DND-41 (cell line): ENCODE results near the gene CACNA2D3.

Experiments
- ATAC-seq: fragments of 200-7000 bp; cut with Tn5 transposase; 3 replicates; pipeline ENCODE4 v1.9.1; 2021; ENCODE audit warnings: low read depth; ENCODE audit not compliant: insufficient read depth
- DNase-seq: peaks from one replicate; pipeline ENCODE4 v3.0.0-alpha.2; 2020
- H2AFZ ChIP-seq: 2 replicates; pipeline ENCODE4 v1.6.0; 2012; ENCODE audit warnings: low read depth, low read length
- H3K27ac ChIP-seq: 2 replicates; pipeline ENCODE4 v1.5.1; 2012; ENCODE audit warnings: low read length, inconsistent platforms
- H3K27me3 ChIP-seq: fragments of 200-600 bp; sonication (generic); 2 replicates; pipeline ENCODE4 v1.6.0; 2012; ENCODE audit warnings: low read length, mild to moderate bottlenecking, inconsistent platforms; ENCODE audit not compliant: insufficient read depth, poor library complexity
- H3K36me3 ChIP-seq: 2 replicates; pipeline ENCODE4 v1.5.1; 2012; ENCODE audit warnings: low read length, inconsistent platforms; ENCODE audit not compliant: insufficient read depth
- H3K4me1 ChIP-seq: 2 replicates; pipeline ENCODE4 v1.5.1; 2012; ENCODE audit warnings: mild to moderate bottlenecking, low read length; ENCODE audit not compliant: insufficient read depth
- H3K4me2 ChIP-seq: 2 replicates; pipeline ENCODE4 v1.6.0; 2012; ENCODE audit warnings: mild to moderate bottlenecking, moderate library complexity, low read length, inconsistent platforms; ENCODE audit not compliant: insufficient read depth
- H3K4me3 ChIP-seq, 2 experiments: fragments of 200-600 bp in 1 of 2; shearing (Covaris generic) in 1 of 2; 2 replicates each; pipeline ENCODE4 v1.5.1; 2012 to 2016; ENCODE audit warnings: inconsistent platforms in 2 of 2, low read length in 2 of 2, mild to moderate bottlenecking in 2 of 2, low read depth in 1 of 2, moderate library complexity in 1 of 2
- H3K79me2 ChIP-seq: 2 replicates; pipeline ENCODE4 v1.6.0; 2012; ENCODE audit warnings: low read length, inconsistent platforms; ENCODE audit not compliant: insufficient read depth
- H3K9ac ChIP-seq: 2 replicates; pipeline ENCODE4 v1.6.0; 2012; ENCODE audit warnings: low read depth, mild to moderate bottlenecking, inconsistent platforms, low read length, moderate library complexity
- H3K9me3 ChIP-seq: 2 replicates; pipeline ENCODE4 v1.5.1; 2012; ENCODE audit warnings: low read length, moderate library complexity, mild to moderate bottlenecking, inconsistent platforms; ENCODE audit not compliant: insufficient read depth, severe bottlenecking
- H4K20me1 ChIP-seq: 2 replicates; pipeline ENCODE4 v1.6.0; 2012; ENCODE audit warnings: low read length; ENCODE audit not compliant: insufficient read depth
- EZH2 ChIP-seq: IDR thresholded peaks from 3 replicates; pipeline ENCODE4 v1.6.1; 2012; ENCODE audit warnings: borderline replicate concordance, low read depth, mild to moderate bottlenecking, moderate library complexity, low read length, inconsistent platforms; ENCODE audit not compliant: severe bottlenecking
- TF ChIP-seq, protein P1 (sequence below): IDR thresholded peaks from 2 replicates; pipeline ENCODE4 v1.5.1; 2012; ENCODE audit warnings: borderline replicate concordance, low read length, moderate library complexity, mild to moderate bottlenecking; ENCODE audit not compliant: poor library complexity, severe bottlenecking; ENCODE audit errors: extremely low read depth

CACNA2D3 gene

DNA sequence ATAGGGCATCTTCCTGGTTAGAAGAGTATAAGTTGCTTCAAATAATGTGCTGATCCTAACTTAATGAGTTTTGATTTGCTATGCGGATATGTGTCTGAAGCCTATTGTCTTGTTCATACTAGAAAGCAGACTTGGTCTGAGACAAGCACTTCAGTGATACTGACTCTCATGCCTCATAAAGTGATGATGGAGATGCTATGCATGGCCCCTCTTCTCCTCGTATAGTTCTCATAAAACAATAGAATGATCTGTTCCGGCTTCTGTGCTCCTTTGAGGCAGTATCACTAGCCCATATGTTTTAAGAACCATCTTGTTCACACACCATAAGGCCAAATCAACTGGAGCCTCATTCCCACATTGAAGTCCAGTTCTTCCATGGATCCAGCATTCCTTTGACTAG is 583.4 kb downstream of the CACNA2D3 start:
- no peak overlapping the region for H3K9ac ChIP-seq
- DNase-seq (no peak), ATAC-seq (no peak)
- no peaks in the 10 kb centered on the region for H4K20me1 ChIP-seq
- H3K27me3 ChIP-seq, result no peaks in the 10 kb centered on the region
- no peak overlapping the region for H3K4me2 ChIP-seq
- H3K79me2 ChIP-seq, result no peaks in the 10 kb centered on the region
- no peak for TF ChIP-seq EZH2
- TF ChIP-seq, protein P1, sequence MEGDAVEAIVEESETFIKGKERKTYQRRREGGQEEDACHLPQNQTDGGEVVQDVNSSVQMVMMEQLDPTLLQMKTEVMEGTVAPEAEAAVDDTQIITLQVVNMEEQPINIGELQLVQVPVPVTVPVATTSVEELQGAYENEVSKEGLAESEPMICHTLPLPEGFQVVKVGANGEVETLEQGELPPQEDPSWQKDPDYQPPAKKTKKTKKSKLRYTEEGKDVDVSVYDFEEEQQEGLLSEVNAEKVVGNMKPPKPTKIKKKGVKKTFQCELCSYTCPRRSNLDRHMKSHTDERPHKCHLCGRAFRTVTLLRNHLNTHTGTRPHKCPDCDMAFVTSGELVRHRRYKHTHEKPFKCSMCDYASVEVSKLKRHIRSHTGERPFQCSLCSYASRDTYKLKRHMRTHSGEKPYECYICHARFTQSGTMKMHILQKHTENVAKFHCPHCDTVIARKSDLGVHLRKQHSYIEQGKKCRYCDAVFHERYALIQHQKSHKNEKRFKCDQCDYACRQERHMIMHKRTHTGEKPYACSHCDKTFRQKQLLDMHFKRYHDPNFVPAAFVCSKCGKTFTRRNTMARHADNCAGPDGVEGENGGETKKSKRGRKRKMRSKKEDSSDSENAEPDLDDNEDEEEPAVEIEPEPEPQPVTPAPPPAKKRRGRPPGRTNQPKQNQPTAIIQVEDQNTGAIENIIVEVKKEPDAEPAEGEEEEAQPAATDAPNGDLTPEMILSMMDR, result no peak
- no peaks in the 10 kb centered on the region for H3K4me1 ChIP-seq
- H3K36me3 ChIP-seq, result no peaks in the 10 kb centered on the region
- no peak overlapping the region for H3K27ac ChIP-seq
- H3K4me3 ChIP-seq, result no peak overlapping the region
- H2AFZ ChIP-seq, result no peak overlapping the region
- no peaks in the 10 kb centered on the region for H3K9me3 ChIP-seq

DNA sequence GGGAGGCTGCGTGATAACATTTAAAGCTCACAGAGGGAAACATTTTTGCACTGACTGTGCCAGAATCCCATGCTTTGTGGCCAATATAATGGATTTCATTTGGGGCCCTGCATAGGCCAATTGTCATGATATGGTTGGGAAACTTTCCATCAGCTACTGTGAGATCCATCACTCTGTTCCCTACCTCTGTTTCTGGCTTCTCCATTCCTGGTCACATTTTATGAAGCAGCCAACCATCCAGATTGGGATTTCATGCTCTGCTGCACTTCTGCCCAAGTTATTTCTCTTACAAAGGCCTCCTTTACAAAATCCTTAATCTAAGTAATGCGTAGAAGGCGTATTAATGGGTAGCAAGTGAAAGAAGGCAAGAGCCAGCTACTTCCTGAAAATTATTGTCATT is 584.4 kb downstream of the CACNA2D3 start:
- TF ChIP-seq, protein P1, result no peak
- TF ChIP-seq EZH2, result no peak
- Histone ChIP-seq H2AFZ (no peak overlapping the region), H3K4me3 (no peak overlapping the region), H3K27me3 (no peaks in the 10 kb centered on the region), H3K9me3 (no peaks in the 10 kb centered on the region), H4K20me1 (no peaks in the 10 kb centered on the region), H3K4me1 (no peaks in the 10 kb centered on the region), H3K4me2 (no peak overlapping the region), H3K27ac (no peak overlapping the region), H3K79me2 (no peaks in the 10 kb centered on the region), H3K9ac (no peak overlapping the region), H3K36me3 (no peaks in the 10 kb centered on the region)
- DNase-seq, result no peak
- ATAC-seq, result no peak

DNA sequence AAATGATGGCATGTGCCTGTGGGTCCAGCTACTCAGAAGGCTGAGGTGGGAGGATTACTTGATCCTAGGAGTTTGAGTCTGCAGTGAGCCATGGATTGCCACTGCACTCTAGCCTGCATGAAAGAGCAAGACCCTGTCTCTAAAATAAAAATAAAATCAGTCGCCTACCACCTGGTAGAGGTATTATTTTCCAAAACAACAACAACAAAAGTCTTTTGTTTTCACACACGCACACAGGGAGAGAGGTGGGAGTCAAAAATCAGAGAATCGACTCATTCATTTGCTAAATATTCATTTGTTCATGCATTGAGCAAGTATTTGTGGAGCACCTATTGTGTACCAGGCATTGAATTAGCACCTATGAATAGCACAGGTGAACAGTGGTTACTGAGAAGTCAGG is 587.4 kb downstream of the CACNA2D3 start:
- TF ChIP-seq EZH2, result no peak
- TF ChIP-seq, protein P1, result no peak
- no peak for DNase-seq
- Histone ChIP-seq H2AFZ (no peak overlapping the region), H3K79me2 (no peaks in the 10 kb centered on the region), H3K9ac (no peak overlapping the region), H3K4me2 (no peak overlapping the region), H3K4me1 (no peaks in the 10 kb centered on the region), H3K36me3 (no peaks in the 10 kb centered on the region), H4K20me1 (no peaks in the 10 kb centered on the region), H3K4me3 (no peak overlapping the region), H3K27ac (no peak overlapping the region), H3K9me3 (no peaks in the 10 kb centered on the region), H3K27me3 (no peaks in the 10 kb centered on the region)
- ATAC-seq, result no peak

- no peak overlapping the region for H3K9ac ChIP-seq
- no peaks in the 10 kb centered on the region for H3K79me2 ChIP-seq
- no peaks in the 10 kb centered on the region for H3K9me3 ChIP-seq
- no peak overlapping the region for H3K4me3 ChIP-seq
- no peaks in the 10 kb centered on the region for H3K27me3 ChIP-seq
- no peak overlapping the region for H3K4me2 ChIP-seq
- ATAC-seq, result no peak
- H3K4me1 ChIP-seq, result no peaks in the 10 kb centered on the region
- no peak for TF ChIP-seq EZH2
- TF ChIP-seq, protein P1, result no peak
- H4K20me1 ChIP-seq, result no peaks in the 10 kb centered on the region
- DNase-seq, result no peak
- H3K27ac ChIP-seq, result no peak overlapping the region
- H2AFZ ChIP-seq, result no peak overlapping the region
- no peaks in the 10 kb centered on the region for H3K36me3 ChIP-seq
Measured at GRCh38 chr3:54710954-54711353, 588.6 kb downstream of the CACNA2D3 start.
